ENCODE results near the gene GRIFIN.

The GRIFIN gene

GRCh38 chr7:2452643-2453270 is 23.4 kb downstream of the GRIFIN start:
- DNase-seq, result no peak

GRCh38 chr7:2452074-2452507 is 24.1 kb downstream of the GRIFIN start:
- no peak for DNase-seq

DNA sequence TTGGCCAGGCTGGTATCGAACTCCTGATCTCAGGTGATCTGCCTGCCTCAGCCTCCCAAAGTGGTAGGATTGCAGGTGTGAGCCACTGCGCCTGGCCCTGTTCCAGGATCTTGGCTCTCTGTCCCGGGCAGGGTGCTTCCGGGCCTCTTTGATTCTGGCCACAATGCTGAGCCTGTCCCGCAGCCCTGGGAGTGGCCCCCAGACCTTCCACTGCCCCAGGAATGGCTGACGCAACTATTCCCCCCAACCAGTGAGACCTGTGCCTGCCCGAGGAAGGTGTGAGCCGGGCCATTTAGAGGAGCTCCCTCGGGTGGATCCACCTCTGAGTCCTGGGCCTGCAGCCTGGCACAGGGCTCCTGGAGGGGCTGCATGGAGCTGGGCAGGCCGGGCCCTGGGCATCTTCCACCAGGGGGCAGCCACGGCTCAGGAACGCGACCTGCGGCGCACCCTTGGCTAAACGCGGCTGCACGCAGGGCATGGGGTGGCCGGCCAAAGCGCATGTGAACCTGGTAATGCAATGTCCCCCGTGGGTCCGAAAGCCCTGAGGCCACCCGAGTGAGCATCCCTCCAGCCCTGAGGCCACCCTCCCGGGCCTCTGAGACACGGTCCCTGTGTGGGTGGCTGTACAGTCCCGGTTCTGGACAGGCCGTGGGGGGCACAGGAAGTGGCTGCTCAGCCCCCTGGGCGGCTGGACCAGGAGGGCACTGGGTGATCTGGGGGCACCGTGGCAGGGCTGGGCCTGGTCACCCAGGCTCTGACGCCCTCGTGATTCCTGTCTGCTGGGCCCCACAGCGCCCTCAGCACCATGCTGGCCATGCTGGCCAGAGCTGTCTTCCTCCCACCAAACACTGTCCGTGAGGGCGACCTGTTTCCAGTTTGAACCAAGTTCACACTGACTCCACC is 24.8 kb downstream of the GRIFIN start:
- no peak for DNase-seq

DNA sequence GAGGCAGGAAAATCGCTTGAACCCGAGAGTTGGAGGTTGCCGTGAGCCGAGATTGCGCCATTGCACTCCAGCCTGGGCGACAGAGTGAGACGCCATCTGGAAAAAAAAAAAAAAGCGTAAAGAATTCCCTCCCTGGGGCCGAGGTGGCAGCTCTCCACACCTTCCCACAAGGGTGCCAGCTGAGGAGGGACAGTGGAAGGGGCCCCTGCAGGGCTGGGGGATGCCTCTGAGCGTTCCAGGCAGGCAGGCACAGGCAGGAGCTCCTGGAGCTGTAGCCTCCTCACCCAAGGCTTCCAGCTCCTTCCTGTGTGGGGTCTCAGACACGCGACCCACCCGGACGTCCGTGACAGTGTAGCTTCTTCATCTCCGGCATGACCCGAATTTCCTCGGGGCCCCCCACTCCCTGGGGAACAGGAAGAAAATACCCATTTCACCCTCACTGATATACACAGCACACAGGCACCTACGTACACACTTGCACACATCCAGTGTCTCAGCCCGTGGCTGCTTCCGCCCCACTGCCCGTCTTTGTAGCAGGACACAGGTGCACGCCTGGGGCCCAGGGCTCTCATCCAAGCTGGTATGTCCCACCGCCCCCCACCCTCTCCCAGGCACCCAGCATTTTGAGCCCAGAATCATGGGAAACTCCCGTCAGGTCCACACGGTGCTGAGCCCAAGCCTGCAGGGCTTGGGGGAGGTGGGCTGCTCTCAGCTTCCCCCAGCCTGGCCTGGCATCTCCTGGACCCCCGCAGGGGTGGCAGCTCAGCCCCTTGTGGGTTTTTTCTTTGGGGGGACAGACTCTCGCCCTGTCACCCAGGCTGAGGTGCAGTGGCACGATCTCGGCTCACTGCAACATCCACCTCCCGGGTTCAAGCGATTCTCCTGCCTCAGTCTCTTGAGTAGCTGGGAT is 25.7 kb downstream of the GRIFIN start:
- no peak for DNase-seq

DNA sequence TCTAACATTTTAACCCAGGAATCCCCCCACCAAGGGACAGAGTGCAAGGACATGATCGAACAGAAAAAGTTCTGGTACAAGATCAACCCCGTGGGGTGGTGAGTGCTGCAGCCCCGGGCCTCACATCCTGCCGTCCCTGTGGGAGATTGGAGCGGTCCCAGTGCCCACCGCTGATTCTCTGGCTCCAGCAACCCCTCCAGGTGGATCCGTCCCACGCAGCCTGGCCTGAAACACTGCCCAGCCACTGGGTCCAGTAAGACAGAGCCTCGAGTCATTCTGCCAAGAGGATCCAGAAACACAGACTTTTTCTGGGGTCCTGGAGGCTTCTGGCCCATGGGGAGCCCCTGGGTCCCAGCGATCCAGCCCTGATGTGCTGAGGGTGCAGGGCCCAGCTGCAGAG is 29.5 kb downstream of the GRIFIN start:
- no peak for DNase-seq

GRCh38 chr7:2445898-2446555 is 30.2 kb downstream of the GRIFIN start:
- no peak for DNase-seq

- DNase-seq, result no peak
Observed at GRCh38 chr7:2445047-2445446, 31.2 kb downstream of the GRIFIN start.

DNA sequence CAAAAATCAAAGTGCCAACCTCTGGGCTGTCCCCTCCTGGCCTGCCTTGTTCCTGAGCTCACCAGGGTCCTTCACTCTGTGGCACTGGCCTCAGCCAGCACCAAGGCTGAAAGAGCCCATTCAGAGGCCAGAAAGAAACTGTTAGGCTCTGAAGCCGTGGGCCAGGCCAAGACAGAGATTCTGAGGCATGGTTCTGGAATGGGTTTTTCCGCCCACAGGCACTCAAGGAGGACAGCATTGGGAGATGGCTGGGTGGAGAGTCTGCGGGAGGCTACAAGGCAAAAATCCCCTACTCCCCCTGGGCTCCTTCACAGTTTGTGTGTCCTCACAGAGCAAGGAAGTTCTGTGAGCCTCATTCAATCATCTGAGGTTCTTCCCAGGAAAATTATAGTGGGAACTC is 31.7 kb downstream of the GRIFIN start:
- no peak for DNase-seq

DNA sequence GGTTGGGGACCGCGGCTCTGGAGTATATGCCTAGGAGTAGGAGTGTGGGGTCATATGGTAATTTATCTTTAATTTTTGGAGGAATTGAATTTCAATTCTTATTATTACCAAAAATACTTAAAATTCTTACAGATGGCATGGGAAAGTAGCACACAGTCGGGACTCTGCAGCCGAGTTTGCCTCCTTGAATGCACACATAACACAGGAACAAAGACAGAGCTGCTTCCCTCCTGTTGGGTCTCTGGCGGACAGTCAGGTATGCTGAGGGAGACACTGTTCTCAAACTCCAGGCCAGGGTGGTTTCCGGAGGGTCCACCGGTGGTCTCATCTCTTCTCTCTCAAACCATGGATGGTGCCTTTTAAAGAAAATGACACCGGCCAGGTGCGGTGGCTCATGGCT is 32.7 kb downstream of the GRIFIN start:
- DNase-seq, result no peak

DNA sequence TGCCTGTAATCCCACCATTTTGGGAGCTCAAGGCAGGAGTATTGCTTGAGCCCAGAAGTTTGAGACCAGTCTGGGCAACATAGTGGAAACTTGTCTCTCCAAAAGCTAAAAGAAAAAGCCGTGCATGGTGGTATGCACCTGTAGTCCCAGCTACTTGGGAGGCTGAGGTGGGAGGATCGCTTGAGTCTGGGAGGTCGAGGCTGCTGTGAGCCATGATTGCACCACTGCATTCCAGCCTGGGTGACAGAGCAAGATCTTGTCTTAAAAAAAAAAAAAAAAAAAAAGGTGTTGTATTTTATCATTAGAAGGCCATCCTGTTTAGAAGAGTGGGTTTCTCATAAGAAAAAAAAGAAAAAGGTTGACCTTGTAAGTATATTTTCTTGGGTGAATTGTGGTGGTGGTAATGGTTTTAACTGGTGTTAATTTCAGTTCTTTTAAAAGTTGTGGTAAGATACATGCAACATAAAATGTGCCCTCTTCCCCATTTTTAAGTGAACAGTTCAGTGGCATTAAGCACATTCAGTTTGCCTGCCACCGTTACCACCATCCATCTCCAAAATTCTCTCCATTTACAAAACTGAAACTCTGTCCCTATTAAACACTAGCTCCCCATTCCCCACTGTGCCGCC is 34.7 kb downstream of the GRIFIN start:
- DNase-seq, result no peak

DNA sequence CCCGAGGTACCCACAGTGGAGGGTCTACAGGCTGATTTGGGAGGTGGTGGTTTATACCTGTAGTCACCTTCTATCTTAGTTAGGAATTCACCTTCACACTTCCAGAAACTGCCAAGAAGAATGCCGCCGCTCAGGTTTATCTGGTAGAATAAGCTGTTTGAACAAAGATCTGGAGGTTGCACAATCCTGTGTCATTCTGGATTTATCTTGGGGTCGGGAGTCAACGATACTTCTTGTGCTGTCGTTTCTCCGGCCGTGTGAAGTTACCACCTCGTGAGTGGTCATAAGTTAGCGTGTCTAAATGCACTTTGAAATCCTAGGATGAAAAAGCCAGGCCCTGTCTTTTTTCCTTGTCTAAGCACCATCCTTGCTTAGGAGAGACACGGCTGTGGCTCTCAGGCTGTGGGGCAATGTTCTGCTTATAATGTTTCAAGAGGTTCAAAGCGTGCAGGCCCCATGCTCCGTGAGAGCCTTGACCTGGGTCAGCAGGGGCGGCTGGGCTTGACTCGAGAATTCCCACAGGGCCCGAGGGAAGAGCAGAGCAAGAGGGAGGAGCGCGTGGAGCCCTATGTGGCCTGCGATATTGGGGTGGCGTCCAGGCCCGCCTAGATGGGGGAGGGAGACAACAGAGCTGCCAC is 35.5 kb downstream of the GRIFIN start:
- no peak for DNase-seq

DNA sequence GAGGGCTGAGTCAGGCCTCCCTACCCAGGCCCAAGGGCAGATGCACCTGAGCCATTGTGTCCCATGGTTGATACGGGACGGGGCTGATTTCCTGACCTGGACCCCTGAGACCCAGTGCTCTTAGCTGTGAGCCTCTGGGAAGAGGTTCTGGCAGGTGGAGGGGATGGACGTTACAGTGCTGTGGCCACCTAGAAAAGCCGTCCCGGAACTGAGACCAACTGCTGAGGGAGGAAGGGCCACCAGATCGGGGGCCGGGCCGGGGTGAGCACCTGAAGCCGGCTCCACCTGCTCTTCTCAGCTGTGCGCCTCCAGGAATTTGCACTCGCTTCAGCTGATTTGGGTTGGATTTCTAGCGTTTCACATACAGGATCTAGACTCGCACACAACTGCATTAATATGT is 37.4 kb downstream of the GRIFIN start:
- DNase-seq, result no peak

GRCh38 chr7:2438186-2438585 is 38.0 kb downstream of the GRIFIN start:
- no peak for DNase-seq

DNA sequence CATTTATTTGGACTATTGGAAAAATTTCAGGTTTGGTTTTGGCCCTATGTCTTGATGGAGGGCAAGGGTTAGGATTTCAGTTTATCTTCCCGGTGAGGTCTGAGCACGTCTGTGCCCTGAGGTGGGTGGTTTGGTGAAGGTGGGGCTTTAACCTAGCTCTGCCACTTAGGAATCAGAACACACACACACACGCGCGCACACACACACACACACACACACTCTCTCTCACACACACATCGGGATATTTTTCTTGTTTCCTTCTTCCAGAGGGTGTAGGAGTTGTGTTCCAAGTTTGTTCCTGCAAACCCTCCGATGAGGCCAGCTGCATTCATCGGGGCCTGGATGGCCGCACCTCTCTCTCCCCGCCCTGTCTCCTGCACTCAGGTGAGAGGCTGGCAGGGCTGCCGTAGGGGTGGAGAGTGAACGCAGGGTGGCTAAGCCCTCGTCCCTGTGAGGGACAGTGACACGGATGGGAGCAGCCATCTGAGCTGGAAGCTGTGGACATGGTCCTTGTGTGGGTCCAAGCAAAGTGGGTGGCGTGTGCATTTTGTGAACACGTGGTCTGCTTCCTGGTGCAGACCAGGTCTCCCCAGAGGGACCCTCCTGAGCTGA is 38.6 kb downstream of the GRIFIN start:
- DNase-seq, result no peak

- DNase-seq, result no peak
Observed at GRCh38 chr7:2437136-2437535, 39.1 kb downstream of the GRIFIN start.

DNA sequence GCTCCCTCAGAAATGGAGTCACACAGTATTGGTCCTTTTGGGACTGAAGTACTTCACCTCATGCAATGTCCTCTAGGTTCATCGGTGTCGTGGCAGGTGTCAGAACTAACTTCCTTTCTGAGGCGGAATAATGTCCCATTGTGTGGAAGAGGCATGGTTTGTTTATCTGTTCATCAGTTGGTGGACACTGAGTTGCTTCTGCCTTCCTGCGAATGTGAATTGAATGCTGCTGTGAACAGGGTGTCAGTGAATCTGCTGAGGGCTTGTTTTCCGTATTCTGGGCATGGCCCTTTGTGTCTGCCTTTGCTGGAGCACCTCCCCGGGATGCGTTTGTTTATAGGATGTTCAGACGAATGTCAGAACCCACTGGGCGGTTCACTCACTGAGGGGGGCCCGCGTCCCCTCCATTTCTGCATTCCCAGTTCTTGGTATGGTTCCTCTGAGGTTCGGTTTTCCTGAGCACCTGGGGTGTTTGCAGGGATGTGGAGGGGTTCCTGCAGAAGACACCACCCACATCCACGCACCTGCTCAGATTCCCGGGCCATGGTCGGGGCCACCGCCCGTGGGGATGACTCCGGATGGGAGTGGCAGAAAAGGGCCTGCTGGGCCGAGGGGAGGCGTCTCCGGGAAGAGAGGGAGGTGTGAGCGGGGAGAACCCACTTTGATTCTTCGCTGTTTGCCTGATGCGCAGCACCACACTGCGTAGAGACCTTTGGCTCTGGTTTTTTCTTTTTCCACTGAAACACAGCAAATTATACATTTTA is 39.7 kb downstream of the GRIFIN start:
- DNase-seq, result no peak

- DNase-seq, result no peak
Observed at GRCh38 chr7:2435146-2435545, 41.1 kb downstream of the GRIFIN start.

GRCh38 chr7:2433713-2434550 is 42.3 kb downstream of the GRIFIN start:
- no peak for DNase-seq

DNA sequence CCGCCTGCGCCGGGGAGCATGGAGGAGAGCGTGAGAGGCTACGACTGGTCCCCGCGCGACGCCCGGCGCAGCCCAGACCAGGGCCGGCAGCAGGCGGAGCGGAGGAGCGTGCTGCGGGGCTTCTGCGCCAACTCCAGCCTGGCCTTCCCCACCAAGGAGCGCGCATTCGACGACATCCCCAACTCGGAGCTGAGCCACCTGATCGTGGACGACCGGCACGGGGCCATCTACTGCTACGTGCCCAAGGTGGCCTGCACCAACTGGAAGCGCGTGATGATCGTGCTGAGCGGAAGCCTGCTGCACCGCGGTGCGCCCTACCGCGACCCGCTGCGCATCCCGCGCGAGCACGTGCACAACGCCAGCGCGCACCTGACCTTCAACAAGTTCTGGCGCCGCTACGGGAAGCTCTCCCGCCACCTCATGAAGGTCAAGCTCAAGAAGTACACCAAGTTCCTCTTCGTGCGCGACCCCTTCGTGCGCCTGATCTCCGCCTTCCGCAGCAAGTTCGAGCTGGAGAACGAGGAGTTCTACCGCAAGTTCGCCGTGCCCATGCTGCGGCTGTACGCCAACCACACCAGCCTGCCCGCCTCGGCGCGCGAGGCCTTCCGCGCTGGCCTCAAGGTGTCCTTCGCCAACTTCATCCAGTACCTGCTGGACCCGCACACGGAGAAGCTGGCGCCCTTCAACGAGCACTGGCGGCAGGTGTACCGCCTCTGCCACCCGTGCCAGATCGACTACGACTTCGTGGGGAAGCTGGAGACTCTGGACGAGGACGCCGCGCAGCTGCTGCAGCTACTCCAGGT is 43.1 kb downstream of the GRIFIN start:
- no peak for DNase-seq
